Prostate gland (tissue), 2 donors: ENCODE measurements around the gene HDAC10. TPM values are rescaled to one million over a fixed set of nuclear protein-coding genes. Genes with fewer than 3 reads are reported as not detected.
A peak's percentile ranks its signal among the peaks of the same experiment; 100 is the strongest.

ENCODE experiments used
- DNase-seq: peaks from one replicate; pipeline ENCODE4 v3.0.0-alpha.2; 2019; ENCODE audit warnings: low spot score
- H3K27ac ChIP-seq, 2 donors: fragments of 200-600 bp; sonication (generic); 2 replicates each; pipeline ENCODE4 v1.5.1; 2017 to 2019
- H3K27me3 ChIP-seq: fragments of 200-600 bp; sonication (generic); replicated peaks from 2 replicates; pipeline ENCODE4 v1.5.1; 2019; ENCODE audit not compliant: insufficient read depth
- H3K36me3 ChIP-seq, 2 donors: fragments of 200-600 bp; sonication (generic); 1 replicate in 1 of 2; 2 replicates in 1 of 2; pipeline versions ENCODE4 v1.5.1 to v1.8.1; 2017 to 2019
- H3K4me1 ChIP-seq: fragments of 200-600 bp; sonication (generic); replicated peaks from 2 replicates; pipeline ENCODE4 v1.5.1; 2019
- H3K4me3 ChIP-seq, 2 donors: fragments of 200-600 bp; sonication (generic); 2 replicates each; pipeline ENCODE4 v1.5.1; 2017 to 2019
- H3K9me3 ChIP-seq: fragments of 200-600 bp; sonication (generic); 2 replicates; pipeline ENCODE4 v1.5.1; 2017
- POLR2A ChIP-seq: fragments of 450-650 bp; IDR thresholded peaks from one replicate; pipeline ENCODE4 v1.6.1; 2016; ENCODE audit warnings: antibody characterized with exemption, mild to moderate bottlenecking
- POLR2AphosphoS5 ChIP-seq: sonication (generic); formaldehyde crosslinking; IDR thresholded peaks from one replicate; pipeline ENCODE4 v1.6.1; 2017; ENCODE audit warnings: antibody characterized with exemption
- WGBS: methylation state at CpG from one replicate; pipeline ENCODE4 v1.1.5; 2018; 5-methylcytosine and 5-hydroxymethylcytosine counted together
- intact Hi-C: fragments of 100-400 bp; cut with DNase I; formaldehyde crosslinking; loops from one replicate; pipeline ENCODE4 v1.14.2; 2022
- total RNA-seq, 2 donors: library from RNA; depleted of rRNA; stranded (reverse); fragments of >200 nt; gene quantifications; one replicate each; pipeline ENCODE4 v1.1.0, GENCODE V29; 2016
- TF ChIP-seq, protein P1 (sequence below), 4 experiments: fragments of 200-600 bp in 2 of 4; fragments of 450-650 bp in 2 of 4; sonication (generic) in 2 of 4; IDR thresholded peaks; 1 replicate in 3 of 4; 2 replicates in 1 of 4; pipeline ENCODE4 v1.5.1; 2016 to 2019; ENCODE audit warnings: antibody characterized with exemption in 4 of 4, mild to moderate bottlenecking in 2 of 4, moderate library complexity in 2 of 4

Gene HDAC10
- total RNA-seq, 2 donors from 2014 or later: 36.9 to 41.3 TPM

DNA sequence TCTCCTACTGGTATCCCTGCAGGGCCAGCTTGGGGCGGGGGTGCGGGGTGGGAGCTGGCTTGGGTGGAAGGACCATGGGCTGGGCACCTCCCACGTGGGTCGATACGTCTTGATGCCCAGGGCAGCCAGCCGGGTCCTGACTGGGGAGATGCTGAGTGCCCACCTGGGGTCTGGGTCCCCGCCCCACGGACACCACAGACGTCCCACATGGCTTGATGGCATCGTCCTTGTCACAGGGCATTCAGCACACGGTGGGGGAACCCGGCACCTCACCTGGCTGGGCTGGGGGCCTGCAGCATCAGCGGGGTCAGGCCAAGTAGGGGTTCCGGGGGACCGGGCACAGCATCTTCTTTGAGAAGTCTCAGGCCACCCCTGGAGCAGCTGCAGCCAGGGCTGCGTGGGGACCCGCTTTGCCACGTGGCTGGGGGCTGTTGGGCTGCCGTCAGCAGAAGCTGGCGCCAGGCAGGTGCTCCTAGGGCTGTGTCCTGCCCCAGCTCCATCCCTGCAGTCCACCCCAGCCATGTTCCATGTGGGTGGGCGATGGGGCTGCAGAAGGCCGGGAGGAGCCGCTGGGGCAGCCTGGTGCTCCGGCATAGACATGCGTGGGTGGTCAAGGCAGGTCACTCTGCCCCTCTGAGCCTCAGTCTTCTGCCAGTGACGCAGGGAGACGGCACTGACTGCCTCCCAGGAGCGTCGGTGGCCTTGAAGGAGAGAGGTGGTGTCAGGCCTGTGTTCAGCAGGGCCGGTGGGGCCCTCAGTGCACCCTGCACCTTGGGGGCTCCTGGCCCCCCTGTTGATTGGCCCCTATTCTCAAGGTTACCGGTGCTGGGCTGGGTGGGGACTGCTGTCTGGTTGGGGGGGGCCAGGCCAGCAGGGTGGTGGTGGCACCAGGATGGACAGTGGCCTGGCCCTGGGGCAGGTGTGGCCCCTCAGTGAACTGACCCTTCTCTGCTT is 41.8 kb downstream of the HDAC10 start:
- Histone ChIP-seq H3K9me3 (no peaks in the 10 kb centered on the region), H3K36me3 (peaks cover 5 to 13% of the 10 kb centered on the region in 2 donors), H3K4me3 (no peak overlapping the region), H3K27me3 (no peaks in the 10 kb centered on the region), H3K27ac (no peak overlapping the region), H3K4me1 (no peaks in the 10 kb centered on the region)
- WGBS: 72% methylated on average over 29 of the region's 31 CpGs
- TF ChIP-seq POLR2A (no peak), POLR2AphosphoS5 (no peak)
- TF ChIP-seq, protein P1, sequence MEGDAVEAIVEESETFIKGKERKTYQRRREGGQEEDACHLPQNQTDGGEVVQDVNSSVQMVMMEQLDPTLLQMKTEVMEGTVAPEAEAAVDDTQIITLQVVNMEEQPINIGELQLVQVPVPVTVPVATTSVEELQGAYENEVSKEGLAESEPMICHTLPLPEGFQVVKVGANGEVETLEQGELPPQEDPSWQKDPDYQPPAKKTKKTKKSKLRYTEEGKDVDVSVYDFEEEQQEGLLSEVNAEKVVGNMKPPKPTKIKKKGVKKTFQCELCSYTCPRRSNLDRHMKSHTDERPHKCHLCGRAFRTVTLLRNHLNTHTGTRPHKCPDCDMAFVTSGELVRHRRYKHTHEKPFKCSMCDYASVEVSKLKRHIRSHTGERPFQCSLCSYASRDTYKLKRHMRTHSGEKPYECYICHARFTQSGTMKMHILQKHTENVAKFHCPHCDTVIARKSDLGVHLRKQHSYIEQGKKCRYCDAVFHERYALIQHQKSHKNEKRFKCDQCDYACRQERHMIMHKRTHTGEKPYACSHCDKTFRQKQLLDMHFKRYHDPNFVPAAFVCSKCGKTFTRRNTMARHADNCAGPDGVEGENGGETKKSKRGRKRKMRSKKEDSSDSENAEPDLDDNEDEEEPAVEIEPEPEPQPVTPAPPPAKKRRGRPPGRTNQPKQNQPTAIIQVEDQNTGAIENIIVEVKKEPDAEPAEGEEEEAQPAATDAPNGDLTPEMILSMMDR (IDR thresholded peaks at IDR 0.05): no peak
- DNase-seq: no peak
- intact Hi-C loops: loop anchor here (2.0 to 10.0 kb wide), 2 partner anchors 62 to 274 kb away; no protein-coding TSS in a partner anchor

DNA sequence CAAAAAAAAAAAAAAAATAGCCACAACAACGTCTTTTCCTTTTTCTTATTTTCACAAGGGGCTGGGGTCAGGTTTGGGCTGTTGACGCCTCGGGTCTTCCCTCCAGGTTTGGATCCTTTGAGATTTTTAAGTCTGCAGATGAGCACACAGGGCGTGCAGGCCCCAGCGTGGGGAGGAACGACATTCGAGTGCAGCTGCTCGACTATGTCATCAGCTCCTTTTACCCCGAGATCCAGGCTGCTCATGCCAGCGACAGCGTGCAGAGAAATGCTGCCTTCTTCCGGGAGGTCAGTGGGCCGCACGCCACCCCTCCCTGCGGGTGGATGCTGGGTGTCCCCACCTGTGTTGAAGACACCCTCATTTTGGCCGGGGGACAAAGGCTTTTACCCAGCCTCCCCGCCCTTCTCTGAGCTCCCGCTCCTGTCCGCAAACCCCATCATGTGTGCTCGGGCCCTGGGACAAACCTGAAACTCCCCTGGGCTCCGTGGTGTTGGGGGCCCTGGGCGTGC is 42.6 kb downstream of the HDAC10 start:
- TF ChIP-seq POLR2A (no peak), POLR2AphosphoS5 (no peak)
- TF ChIP-seq, protein P1 (IDR thresholded peaks at IDR 0.05): no peak
- H3K36me3 ChIP-seq: peaks cover 5 to 13% of the 10 kb centered on the region in 2 donors
- WGBS: 80% methylated on average over 22 of the region's 22 CpGs

GRCh38 chr22:50207383-50208140 is 43.5 kb downstream of the HDAC10 start:
- Histone ChIP-seq H3K27me3 (no peaks in the 10 kb centered on the region), H3K36me3 (peaks cover 5 to 13% of the 10 kb centered on the region in 2 donors), H3K27ac (no peak overlapping the region), H3K4me1 (no peaks in the 10 kb centered on the region), H3K9me3 (no peaks in the 10 kb centered on the region), H3K4me3 (no peak overlapping the region)
- 72% methylated on average over 23 of the region's 23 CpGs for WGBS
- TF ChIP-seq POLR2A (no peak), POLR2AphosphoS5 (no peak)
- TF ChIP-seq, protein P1 (IDR thresholded peaks at IDR 0.05): no peak
- DNase-seq: no peak
- intact Hi-C loops: loop anchor here (2.0 to 10.0 kb wide), 2 partner anchors 61 to 273 kb away; no protein-coding TSS in a partner anchor

More for the DNA sequence above, 42.6 kb downstream of the HDAC10 start:
- Histone ChIP-seq H3K9me3 (no peaks in the 10 kb centered on the region), H3K4me3 (no peak overlapping the region), H3K27ac (no peak overlapping the region), H3K4me1 (no peaks in the 10 kb centered on the region), H3K27me3 (no peaks in the 10 kb centered on the region)
- no peak for DNase-seq
- intact Hi-C loops: loop anchor here (2.0 to 10.0 kb wide), 2 partner anchors 62 to 274 kb away; no protein-coding TSS in a partner anchor

- intact Hi-C loops: loop anchor here (10.0 kb wide), 1 partner anchor 272 kb away; no protein-coding TSS in a partner anchor
- Histone ChIP-seq H3K27me3 (no peaks in the 10 kb centered on the region), H3K4me3 (no peak overlapping the region), H3K4me1 (no peaks in the 10 kb centered on the region), H3K9me3 (no peaks in the 10 kb centered on the region), H3K36me3 (peaks cover 5 to 13% of the 10 kb centered on the region in 2 donors), H3K27ac (no peak overlapping the region)
- DNase-seq: no peak
- 38% methylated on average over 10 of the region's 10 CpGs for WGBS
- TF ChIP-seq, protein P1 (IDR thresholded peaks at IDR 0.05): peak in 2 of 4 experiments; percentile 19 to 30
- no peak for TF ChIP-seq POLR2AphosphoS5
Measured at GRCh38 chr22:50206599-50206998, 44.5 kb downstream of the HDAC10 start.
